Measurements from ENCODE around the gene ACVRL1. TPM values are rescaled to one million over a fixed set of nuclear protein-coding genes. Genes with fewer than 3 reads are reported as not detected.
A peak's percentile ranks its signal among the peaks of the same experiment; 100 is the strongest.

The ACVRL1 gene
- total RNA-seq, 1 donor from 2014 or later, result 223 TPM

- TF ChIP-seq CTCF (IDR thresholded peaks at IDR 0.05), result no peak
- H3K27me3 ChIP-seq, result no peaks in the 10 kb centered on the region
- H3K36me3 ChIP-seq, result no peaks in the 10 kb centered on the region
- peaks cover 52% of the 10 kb centered on the region for H3K4me1 ChIP-seq
- no peaks in the 10 kb centered on the region for H3K9me3 ChIP-seq
- peak; percentile 3 for ATAC-seq
- DNase-seq, result no peak
- no peak overlapping the region for H3K4me3 ChIP-seq
- intact Hi-C loops (cut with DNase I), result no loop called here
- peak overlapping the region; percentile 53 for H3K27ac ChIP-seq
These were observed 47.5 kb downstream of the ACVRL1 start for GRCh38 chr12:51954561-51955361.

GRCh38 chr12:51955702-51956101 is 48.4 kb downstream of the ACVRL1 start:
- H3K36me3 ChIP-seq, result peaks cover 4% of the 10 kb centered on the region
- no peaks in the 10 kb centered on the region for H3K27me3 ChIP-seq
- no peak for TF ChIP-seq CTCF (IDR thresholded peaks at IDR 0.05)
- intact Hi-C loops (cut with DNase I), result no loop called here
- H3K4me3 ChIP-seq, result no peak overlapping the region
- H3K27ac ChIP-seq, result no peak overlapping the region
- H3K9me3 ChIP-seq, result no peaks in the 10 kb centered on the region
- ATAC-seq (no peak), DNase-seq (no peak)
- peaks cover 55% of the 10 kb centered on the region for H3K4me1 ChIP-seq

- DNase-seq, result no peak
- intact Hi-C loops (cut with DNase I), result no loop called here
- no peak for ATAC-seq
These were observed 51.2 kb downstream of the ACVRL1 start for GRCh38 chr12:51958542-51958941.

GRCh38 chr12:51959211-51959610 is 51.9 kb downstream of the ACVRL1 start:
- Histone ChIP-seq H3K36me3 (peaks cover 13% of the 10 kb centered on the region), H3K27ac (no peak overlapping the region), H3K27me3 (no peaks in the 10 kb centered on the region), H3K4me1 (peaks cover 56% of the 10 kb centered on the region), H3K9me3 (no peaks in the 10 kb centered on the region), H3K4me3 (no peak overlapping the region)
- DNase-seq, result no peak
- intact Hi-C loops (cut with DNase I), result no loop called here
- no peak for TF ChIP-seq CTCF (IDR thresholded peaks at IDR 0.05)
- peak; percentile 38 for ATAC-seq

More at GRCh38 chr12:51958542-51958941, 51.2 kb downstream of the ACVRL1 start:
- H3K27ac ChIP-seq, result no peak overlapping the region
- no peak overlapping the region for H3K4me3 ChIP-seq
- no peak for TF ChIP-seq CTCF (IDR thresholded peaks at IDR 0.05)
- peaks cover 62% of the 10 kb centered on the region for H3K4me1 ChIP-seq
- H3K9me3 ChIP-seq, result no peaks in the 10 kb centered on the region
- peaks cover 10% of the 10 kb centered on the region for H3K36me3 ChIP-seq
- H3K27me3 ChIP-seq, result no peaks in the 10 kb centered on the region

- no peak for ATAC-seq
- Histone ChIP-seq H3K27ac (no peak overlapping the region), H3K9me3 (no peaks in the 10 kb centered on the region), H3K36me3 (peaks cover 13% of the 10 kb centered on the region), H3K4me1 (peaks cover 49% of the 10 kb centered on the region), H3K27me3 (no peaks in the 10 kb centered on the region), H3K4me3 (no peak overlapping the region)
- no peak for TF ChIP-seq CTCF (IDR thresholded peaks at IDR 0.05)
- no peak for DNase-seq
- intact Hi-C loops (cut with DNase I), result no loop called here
These were observed 52.6 kb downstream of the ACVRL1 start for GRCh38 chr12:51959921-51960320.

Measured in upper lobe of right lung (tissue), 1 donor.